ENCODE data around the gene IGSF3. TPM values are rescaled to one million over a fixed set of nuclear protein-coding genes. Genes with fewer than 3 reads are reported as not detected.

IGSF3 gene
- total RNA-seq, 1 donor from 2014 or later: 29.4 TPM

DNA sequence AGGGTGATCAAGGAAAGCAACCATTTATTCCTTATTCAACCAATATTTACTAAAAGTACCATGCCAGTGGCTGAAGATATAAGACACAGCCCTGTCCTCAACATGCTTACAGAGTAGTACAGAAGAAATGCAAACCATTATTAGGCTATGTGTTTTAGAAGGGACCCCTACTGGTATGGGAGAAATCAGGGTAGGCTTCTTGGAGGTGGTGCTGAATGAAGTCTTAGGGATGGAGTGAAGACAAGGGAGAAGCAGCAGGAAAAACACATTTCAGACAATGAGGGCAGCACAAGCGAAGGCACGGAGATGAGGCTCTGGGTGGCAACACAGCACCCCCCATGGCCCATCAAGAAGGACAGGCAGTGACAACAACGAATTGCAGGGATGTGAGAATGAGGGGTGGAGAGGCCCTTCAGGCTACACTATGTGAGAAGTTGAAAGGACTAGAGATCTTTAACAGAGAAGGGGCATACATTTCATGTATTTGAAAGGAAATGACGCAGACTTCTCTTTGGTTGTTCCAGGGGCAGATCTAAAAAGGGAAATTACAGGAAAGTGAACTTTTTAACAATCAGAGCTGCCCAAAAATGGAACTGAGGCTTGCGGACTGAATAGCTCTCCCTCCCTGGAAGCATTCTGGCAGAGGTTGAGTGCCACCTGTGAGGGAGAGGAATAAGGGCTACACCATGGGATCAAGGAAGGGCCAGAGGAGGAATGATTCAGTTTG lies 79.9 kb downstream of the IGSF3 start:
- Mint-ChIP-seq H3K27ac (ENCODE audit: unreplicated experiment) (no peak overlapping the region), H3K9me3 (ENCODE audit: unreplicated experiment) (no peaks in the 10 kb centered on the region), H3K27me3 (ENCODE audit: unreplicated experiment) (peaks cover 3% of the 10 kb centered on the region), H3K4me3 (ENCODE audit: unreplicated experiment) (no peak overlapping the region), H3K36me3 (ENCODE audit: low read depth, unreplicated experiment) (peaks cover 12% of the 10 kb centered on the region), H3K4me1 (ENCODE audit: unreplicated experiment) (peaks cover 9% of the 10 kb centered on the region)
- TF ChIP-seq, protein P1, sequence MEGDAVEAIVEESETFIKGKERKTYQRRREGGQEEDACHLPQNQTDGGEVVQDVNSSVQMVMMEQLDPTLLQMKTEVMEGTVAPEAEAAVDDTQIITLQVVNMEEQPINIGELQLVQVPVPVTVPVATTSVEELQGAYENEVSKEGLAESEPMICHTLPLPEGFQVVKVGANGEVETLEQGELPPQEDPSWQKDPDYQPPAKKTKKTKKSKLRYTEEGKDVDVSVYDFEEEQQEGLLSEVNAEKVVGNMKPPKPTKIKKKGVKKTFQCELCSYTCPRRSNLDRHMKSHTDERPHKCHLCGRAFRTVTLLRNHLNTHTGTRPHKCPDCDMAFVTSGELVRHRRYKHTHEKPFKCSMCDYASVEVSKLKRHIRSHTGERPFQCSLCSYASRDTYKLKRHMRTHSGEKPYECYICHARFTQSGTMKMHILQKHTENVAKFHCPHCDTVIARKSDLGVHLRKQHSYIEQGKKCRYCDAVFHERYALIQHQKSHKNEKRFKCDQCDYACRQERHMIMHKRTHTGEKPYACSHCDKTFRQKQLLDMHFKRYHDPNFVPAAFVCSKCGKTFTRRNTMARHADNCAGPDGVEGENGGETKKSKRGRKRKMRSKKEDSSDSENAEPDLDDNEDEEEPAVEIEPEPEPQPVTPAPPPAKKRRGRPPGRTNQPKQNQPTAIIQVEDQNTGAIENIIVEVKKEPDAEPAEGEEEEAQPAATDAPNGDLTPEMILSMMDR (IDR thresholded peaks at IDR 0.05; ENCODE audit: unreplicated experiment): no peak
- DNase-seq (ENCODE audit: low spot score): no peak

DNA sequence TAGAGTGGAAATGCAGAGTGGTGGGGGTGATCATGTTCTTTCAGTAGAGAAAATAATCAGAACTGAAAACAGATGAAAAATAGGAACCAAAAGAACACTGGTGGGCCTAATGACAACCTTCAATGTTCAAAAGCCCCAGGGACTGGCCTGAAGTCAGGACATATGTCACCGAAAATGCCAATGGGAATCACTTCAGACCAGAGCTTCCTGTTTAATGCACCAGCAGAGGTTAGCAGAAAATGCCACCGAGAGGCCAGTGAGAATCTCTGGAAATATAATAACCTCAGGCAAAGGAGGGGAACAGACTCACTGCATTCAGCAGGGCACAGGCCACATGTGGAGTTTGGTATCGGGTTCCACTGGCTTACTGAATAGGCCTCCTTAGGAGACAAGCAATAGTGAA lies 80.8 kb downstream of the IGSF3 start:
- no peak for DNase-seq (ENCODE audit: low spot score)
- TF ChIP-seq, protein P1 (IDR thresholded peaks at IDR 0.05; ENCODE audit: unreplicated experiment): no peak
- H3K4me1 Mint-ChIP-seq (ENCODE audit: unreplicated experiment): peaks cover 4% of the 10 kb centered on the region
- no peak overlapping the region for H3K4me3 Mint-ChIP-seq (ENCODE audit: unreplicated experiment)
- H3K27me3 Mint-ChIP-seq (ENCODE audit: unreplicated experiment): peaks cover 3% of the 10 kb centered on the region
- H3K36me3 Mint-ChIP-seq (ENCODE audit: low read depth, unreplicated experiment): peaks cover 10% of the 10 kb centered on the region
- H3K9me3 Mint-ChIP-seq (ENCODE audit: unreplicated experiment): no peaks in the 10 kb centered on the region
- no peak overlapping the region for H3K27ac Mint-ChIP-seq (ENCODE audit: unreplicated experiment)

DNA sequence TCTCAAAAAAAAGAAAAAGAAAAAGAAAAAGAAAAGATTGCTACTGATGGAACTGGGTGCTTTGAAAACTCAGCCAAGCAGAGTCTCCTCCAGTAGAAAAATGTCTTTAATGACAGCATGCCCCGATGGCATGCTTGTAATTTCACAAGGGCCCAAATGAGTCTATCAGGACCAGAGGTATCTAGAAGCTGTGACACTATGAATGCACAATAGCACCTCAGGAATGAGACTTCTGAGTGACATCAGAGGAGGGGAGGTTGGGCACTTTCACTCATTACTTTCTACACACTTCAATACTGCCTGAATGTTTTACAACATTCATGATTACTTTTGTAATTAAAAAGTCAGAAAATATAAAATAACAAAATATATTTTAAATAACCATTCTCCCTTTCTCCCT lies 81.6 kb downstream of the IGSF3 start:
- TF ChIP-seq, protein P1 (IDR thresholded peaks at IDR 0.05; ENCODE audit: unreplicated experiment): no peak
- H3K9me3 Mint-ChIP-seq (ENCODE audit: unreplicated experiment): no peaks in the 10 kb centered on the region
- no peak overlapping the region for H3K27ac Mint-ChIP-seq (ENCODE audit: unreplicated experiment)
- H3K4me3 Mint-ChIP-seq (ENCODE audit: unreplicated experiment): no peak overlapping the region
- H3K36me3 Mint-ChIP-seq (ENCODE audit: low read depth, unreplicated experiment): peaks cover 10% of the 10 kb centered on the region
- no peak for DNase-seq (ENCODE audit: low spot score)
- peaks cover 3% of the 10 kb centered on the region for H3K27me3 Mint-ChIP-seq (ENCODE audit: unreplicated experiment)
- peaks cover 4% of the 10 kb centered on the region for H3K4me1 Mint-ChIP-seq (ENCODE audit: unreplicated experiment)

DNA sequence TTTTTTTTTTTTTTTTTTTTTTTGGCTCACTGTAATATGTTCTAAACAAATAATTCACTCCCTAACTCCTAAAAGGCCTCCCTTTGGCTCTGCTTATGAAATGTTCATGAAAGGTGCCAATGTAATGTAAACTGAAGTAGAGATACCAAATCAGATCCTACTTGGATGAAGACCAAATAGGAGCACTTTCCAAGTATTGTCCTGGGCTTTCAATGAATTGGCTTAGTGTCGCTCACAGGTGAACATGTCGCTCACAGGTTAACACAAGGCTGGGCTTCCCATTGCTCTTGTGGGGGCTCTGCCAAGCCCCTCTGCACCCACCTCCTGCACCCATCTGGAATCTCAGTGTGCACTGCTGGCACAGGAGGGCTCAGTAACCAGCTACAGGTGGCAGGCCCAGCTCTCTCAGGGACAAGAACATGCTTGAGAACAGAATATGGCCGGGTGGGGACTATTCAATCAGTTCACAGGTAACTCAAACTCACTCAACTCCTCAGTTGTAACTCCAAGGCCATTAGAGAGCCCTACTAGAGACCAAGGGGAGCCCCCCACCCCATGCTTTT lies 86.1 kb downstream of the IGSF3 start:
- H3K27me3 Mint-ChIP-seq (ENCODE audit: unreplicated experiment): peaks cover 2% of the 10 kb centered on the region
- H3K4me1 Mint-ChIP-seq (ENCODE audit: unreplicated experiment): no peaks in the 10 kb centered on the region
- no peak overlapping the region for H3K27ac Mint-ChIP-seq (ENCODE audit: unreplicated experiment)
- H3K36me3 Mint-ChIP-seq (ENCODE audit: low read depth, unreplicated experiment): peaks cover 4% of the 10 kb centered on the region
- no peaks in the 10 kb centered on the region for H3K9me3 Mint-ChIP-seq (ENCODE audit: unreplicated experiment)
- no peak overlapping the region for H3K4me3 Mint-ChIP-seq (ENCODE audit: unreplicated experiment)
- DNase-seq (ENCODE audit: low spot score): no peak
- TF ChIP-seq, protein P1 (IDR thresholded peaks at IDR 0.05; ENCODE audit: unreplicated experiment): no peak

All from endothelial cell (in vitro differentiated cells).